Measurements from ENCODE around the gene INO80.

INO80 gene

DNA sequence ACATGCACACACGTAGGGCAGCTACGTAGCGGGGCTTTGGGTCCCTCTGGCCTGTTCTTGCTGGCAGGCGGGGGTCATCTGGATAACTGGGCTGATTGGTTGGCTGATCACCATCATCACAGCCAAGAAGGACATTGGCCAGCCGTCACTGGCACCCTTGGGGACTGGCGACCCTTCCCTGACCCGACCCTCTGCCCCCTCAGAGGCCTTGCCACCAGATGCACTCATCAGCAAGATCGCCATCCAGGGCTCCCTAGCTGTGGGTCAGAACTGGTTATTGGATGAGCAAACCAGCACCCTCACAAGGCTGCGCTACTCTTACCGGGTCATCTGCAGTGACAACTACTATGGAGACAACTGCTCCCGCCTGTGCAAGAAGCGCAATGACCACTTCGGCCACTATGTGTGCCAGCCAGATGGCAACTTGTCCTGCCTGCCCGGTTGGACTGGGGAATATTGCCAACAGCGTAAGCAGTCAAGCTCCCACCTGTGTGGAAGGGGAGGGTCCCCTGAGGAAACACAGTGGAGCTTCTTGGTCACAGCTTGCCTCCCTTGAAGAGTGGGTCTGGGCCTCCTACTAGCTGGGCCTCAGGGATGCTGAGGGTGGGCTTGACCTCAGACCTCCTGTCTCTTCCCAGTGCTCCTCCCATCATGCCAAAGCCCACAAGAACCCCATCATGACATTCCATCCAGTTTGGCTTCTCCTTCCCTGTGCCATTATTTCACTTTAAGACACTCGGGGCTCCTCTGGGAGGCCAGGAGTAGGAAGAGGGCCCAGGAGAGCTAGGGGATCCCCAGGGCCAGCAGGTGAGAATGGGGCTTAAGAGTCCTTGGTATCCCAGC, 184.6 kb downstream of the INO80 start:
- no peak for DNase-seq (ENCODE audit: extremely low read depth in 1 of 2, low read depth in 1 of 2)

DNA sequence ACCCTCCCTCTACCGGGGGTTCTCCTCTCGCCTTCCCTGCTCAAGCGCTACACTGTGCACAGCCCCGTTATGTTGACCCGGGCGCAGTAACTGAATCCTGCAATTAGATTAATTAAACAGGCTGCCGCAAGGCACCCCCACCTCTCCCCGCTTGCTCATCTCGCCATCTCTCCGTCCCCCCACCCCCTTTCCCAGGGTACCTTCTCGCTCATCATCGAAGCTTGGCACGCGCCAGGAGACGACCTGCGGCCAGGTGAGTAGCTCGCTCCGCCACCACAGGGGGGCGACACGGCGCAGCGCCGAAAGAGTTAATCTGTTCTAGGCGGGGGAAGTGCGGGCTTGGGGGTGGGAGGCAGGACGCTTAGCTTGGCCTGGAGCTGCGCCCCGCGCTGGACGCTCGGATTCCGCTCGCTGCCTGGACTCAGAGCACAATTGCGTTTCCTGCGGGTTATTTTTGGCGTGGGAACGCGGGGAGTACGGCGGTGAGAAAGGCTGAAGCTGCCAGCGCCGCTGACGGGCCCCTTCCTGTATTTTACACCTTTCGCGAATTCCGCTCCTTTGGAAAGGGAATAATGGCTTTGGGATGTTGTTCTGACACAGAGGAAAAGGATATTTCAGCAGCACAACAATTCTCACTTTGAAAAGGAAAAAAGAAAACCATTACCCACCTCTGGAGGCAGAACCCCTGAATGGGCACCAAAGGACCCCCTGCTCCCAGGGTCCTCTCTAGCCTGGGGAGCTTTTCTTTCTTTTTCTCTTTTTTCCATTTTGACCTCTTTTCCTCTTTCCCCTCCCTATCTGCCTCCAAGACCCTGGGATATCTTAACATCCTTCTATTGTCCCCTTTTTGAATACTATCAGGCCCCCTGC, 185.4 kb downstream of the INO80 start:
- DNase-seq (ENCODE audit: extremely low read depth in 1 of 2, low read depth in 1 of 2) = no peak

DNA sequence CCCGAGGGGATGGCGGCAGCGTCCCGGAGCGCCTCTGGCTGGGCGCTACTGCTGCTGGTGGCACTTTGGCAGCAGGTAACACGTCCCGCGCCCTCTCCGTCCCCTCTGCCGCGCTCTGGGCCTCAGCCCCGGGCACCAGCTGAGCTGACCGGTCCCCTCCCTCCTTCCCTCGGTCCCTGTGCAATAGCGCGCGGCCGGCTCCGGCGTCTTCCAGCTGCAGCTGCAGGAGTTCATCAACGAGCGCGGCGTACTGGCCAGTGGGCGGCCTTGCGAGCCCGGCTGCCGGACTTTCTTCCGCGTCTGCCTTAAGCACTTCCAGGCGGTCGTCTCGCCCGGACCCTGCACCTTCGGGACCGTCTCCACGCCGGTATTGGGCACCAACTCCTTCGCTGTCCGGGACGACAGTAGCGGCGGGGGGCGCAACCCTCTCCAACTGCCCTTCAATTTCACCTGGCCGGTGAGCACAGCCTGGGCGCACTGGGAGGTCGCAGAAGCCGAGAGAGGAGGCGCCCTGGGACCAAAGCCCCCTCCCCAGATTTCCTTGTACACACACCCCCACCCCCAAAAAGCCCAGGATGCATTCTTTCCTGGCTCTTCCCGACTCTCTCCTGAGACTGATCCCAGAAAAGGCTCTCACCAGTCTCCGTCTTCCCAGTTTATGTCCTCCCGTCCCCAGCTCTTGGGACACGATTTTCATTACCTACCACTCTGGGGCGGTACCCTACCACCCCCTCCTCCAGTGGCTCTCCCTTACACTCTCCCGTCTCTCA, 186.2 kb downstream of the INO80 start:
- DNase-seq (ENCODE audit: extremely low read depth in 1 of 2, low read depth in 1 of 2) = no peak

Measured in activated CD8-positive, alpha-beta memory T cell treated with anti-CD3 and anti-CD28 coated beads for 1 hour (primary cell).